NCI-H82 treated with DMSO at 0.1 percent for 48 hours (cell line): Measurements from ENCODE around the gene PRR18.

Source experiments
- DNase-seq: peaks from one replicate; lab custom pipeline; 2025; ENCODE audit not compliant: unreplicated experiment; lab: John Stamatoyannopoulos, UW

Gene PRR18

DNA sequence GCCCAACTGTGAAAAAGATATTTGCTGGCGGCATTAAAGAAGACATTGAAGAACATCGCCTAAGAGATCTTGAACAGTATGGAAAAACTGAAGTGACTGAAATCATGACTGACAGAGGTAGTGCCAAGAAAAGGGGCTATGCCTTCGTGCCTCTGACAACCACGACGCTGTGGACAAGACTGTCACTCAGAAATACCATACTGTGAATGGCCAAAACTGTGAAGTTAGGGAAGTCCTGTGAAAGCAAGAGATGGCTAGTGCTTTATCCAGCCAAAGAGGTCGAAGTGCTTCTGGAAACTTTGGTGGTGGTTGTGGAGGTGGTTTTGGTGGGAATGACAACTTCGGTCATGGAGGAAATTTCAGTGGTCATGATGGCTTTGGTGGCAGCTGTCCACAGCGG lies 26.7 kb upstream of the PRR18 start:
- no peak for DNase-seq

DNA sequence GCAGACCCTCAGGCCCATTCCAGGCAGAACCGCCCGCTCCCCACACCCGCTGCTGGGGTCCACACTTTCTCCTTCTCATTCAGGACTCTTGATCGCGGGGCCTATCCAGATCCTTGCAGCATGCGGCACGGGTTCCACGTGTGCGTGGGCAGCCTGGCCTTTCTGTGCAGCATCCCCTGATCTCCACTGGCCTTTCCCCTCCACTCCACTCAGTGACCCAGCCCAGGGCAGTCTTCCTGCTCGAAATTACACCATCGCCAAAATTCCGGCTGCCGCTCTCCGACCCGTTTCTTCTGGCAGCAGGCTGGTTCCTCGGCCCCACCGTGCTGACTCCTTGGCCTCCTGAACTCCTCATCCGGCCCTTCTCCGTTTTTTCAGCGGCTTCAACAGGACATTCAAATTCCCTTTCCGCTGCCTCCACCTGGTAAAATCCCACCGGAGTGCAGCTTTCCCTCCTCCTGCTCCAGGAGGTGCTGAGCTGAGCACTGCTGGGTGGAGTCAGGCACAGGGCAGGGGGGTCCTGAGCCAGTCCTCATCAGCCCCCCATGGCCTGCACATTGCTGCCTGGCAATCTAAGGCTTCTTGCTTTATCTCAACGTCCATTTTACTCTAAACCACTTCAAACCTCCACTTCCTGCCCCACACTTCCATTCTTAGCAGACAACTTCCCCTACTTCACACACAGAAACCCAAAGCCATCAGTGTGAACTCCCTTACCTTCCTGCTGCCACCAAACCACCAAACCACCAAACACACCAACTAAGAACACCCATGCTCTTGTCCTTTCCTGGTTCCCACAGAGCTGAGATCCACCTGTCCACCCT lies 25.2 kb upstream of the PRR18 start:
- no peak for DNase-seq

- no peak for DNase-seq
These were observed 23.6 kb upstream of the PRR18 start for GRCh38 chr6:166331503-166332415.

- no peak for DNase-seq
These were observed 22.4 kb upstream of the PRR18 start for GRCh38 chr6:166330612-166331011.

GRCh38 chr6:166325383-166326042 lies 17.3 kb upstream of the PRR18 start:
- no peak for DNase-seq

DNA sequence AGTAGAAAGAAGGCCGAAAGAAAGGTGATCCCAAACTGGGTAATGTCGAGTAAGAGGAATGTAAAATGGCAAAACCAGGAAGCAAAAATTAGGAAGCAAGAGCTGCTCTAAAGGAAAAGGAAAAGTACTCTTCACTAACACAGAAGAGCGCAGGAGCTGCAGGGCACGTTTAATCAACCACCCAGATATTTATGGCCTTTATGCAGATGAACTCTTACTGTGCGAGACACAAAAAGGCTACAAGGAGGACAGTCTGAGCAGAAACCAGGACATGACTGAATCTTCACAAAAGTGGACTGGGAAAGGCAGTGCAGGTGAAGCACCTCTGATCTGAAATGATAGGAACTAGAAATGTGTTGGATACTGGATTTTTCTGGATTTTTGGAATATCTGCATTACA lies 15.2 kb upstream of the PRR18 start:
- DNase-seq, result no peak

GRCh38 chr6:166318649-166319600 lies 10.7 kb upstream of the PRR18 start:
- DNase-seq, result no peak

- DNase-seq, result no peak
These were observed 10.0 kb upstream of the PRR18 start for GRCh38 chr6:166318227-166318626.

- no peak for DNase-seq
These were observed 9.3 kb upstream of the PRR18 start for GRCh38 chr6:166317261-166318212.

- DNase-seq, result no peak
These were observed 7.2 kb upstream of the PRR18 start for GRCh38 chr6:166315436-166315835.

DNA sequence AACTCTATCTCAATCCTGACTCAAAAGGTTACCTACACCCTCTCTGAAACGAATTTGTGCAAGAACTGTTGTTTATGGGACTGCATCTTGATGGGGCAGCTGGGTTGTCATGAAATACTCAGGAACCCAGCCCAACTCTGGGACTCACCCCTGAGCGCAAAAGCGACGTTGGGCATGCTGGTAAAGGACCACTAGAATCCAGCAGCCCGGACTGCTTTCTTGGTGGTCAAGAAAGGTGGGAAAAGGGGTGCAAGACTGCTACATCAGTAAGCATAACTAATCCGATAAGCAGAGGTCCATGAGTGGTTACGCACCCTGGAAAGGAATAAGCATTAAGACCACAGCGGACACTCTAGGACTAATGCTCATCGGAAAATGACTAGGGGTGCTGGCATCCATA lies 6.3 kb upstream of the PRR18 start:
- DNase-seq, result no peak

- peak; percentile 15 for DNase-seq
These were observed 5.3 kb upstream of the PRR18 start for GRCh38 chr6:166313255-166314070.

- no peak for DNase-seq
These were observed 4.6 kb upstream of the PRR18 start for GRCh38 chr6:166312832-166313231.

GRCh38 chr6:166310634-166311033 lies 2.4 kb upstream of the PRR18 start:
- no peak for DNase-seq

- DNase-seq, result no peak
These were observed 1.8 kb upstream of the PRR18 start for GRCh38 chr6:166309977-166310376.

GRCh38 chr6:166308769-166309589 lies 787 bp upstream of the PRR18 start:
- DNase-seq, result no peak
